ENCODE measurements around the gene LGALS9. TPM values are rescaled to one million over a fixed set of nuclear protein-coding genes. Genes with fewer than 3 reads are reported as not detected.

The LGALS9 gene
- total and polyA plus RNA-seq, 9 of the 15 experiments (the other 6 are each of a cell fraction or from before 2014, with no cell fraction given): 0.45 to 6.9 (median 2.8) TPM

- TF ChIP-seq IRF1 (CRISPR knock-in tag; IDR thresholded peaks at IDR 0.05; ENCODE audit: borderline replicate concordance): no peak
- TF ChIP-seq ZBTB34 (CRISPR knock-in tag; IDR thresholded peaks at IDR 0.05): no peak
- no peak for TF ChIP-seq SIN3B (IDR thresholded peaks at IDR 0.05; ENCODE audit: low read depth)
- peak; percentile 88 for TF ChIP-seq MTA2 (IDR thresholded peaks at IDR 0.05; ENCODE audit: low read depth)
- peak; percentile 73; the same call in 1 of the 2 replicates for TF ChIP-seq CREM (IDR thresholded peaks at IDR 0.05; ENCODE audit: low read depth)
- TF ChIP-seq CHCHD3 (CRISPR knock-in tag; IDR thresholded peaks at IDR 0.05): no peak
- TF ChIP-seq ZNF280A (IDR thresholded peaks at IDR 0.05; ENCODE audit: low read depth, partially characterized antibody): no peak
- TF ChIP-seq ZNF316 (IDR thresholded peaks at IDR 0.05): no peak
- TF ChIP-seq EGR1 (conservative IDR thresholded peaks at IDR 0.05): peak; percentile 50; the same call in 1 of the 2 replicates
- peak; percentile 79 for TF ChIP-seq GABPA (tag; conservative IDR thresholded peaks at IDR 0.05; ENCODE audit: low read depth)
- TF ChIP-seq ZBTB43 (CRISPR knock-in tag; IDR thresholded peaks at IDR 0.05): no peak
- TF ChIP-seq KDM1A (IDR thresholded peaks at IDR 0.05): peak in 1 of 2 experiments; percentile 80; a peak in 3 of 4 replicates
- no peak for TF ChIP-seq DACH1 (IDR thresholded peaks at IDR 0.05; ENCODE audit: partially characterized antibody)
- TF ChIP-seq ZHX1 (conservative IDR thresholded peaks at IDR 0.05; ENCODE audit: low read length): no peak
- TF ChIP-seq JUNB (CRISPR knock-in tag; conservative IDR thresholded peaks at IDR 0.05): no peak
- TF ChIP-seq SMAD4 (CRISPR knock-in tag; conservative IDR thresholded peaks at IDR 0.05): peak; percentile 90
- peak; percentile 56; the same call in 1 of the 2 replicates for TF ChIP-seq HES1 (IDR thresholded peaks at IDR 0.05; ENCODE audit: low read depth)
- no peak for TF ChIP-seq ZNF217 (CRISPR knock-in tag; IDR thresholded peaks at IDR 0.05)
- peak; percentile 83 for TF ChIP-seq MTA3 (IDR thresholded peaks at IDR 0.05; ENCODE audit: borderline replicate concordance)
- no peak for TF ChIP-seq TAF7 (tag; IDR thresholded peaks at IDR 0.05)
- 0 out of 2 replicates have a peak, but pooled peaks have one; percentile 37 for TF ChIP-seq ZNF324 (CRISPR knock-in tag; IDR thresholded peaks at IDR 0.05)
Measured at GRCh38 chr17:27602721-27603420, 28.1 kb upstream of the LGALS9 start (continued).
